ENCODE results near the gene PITPNM3.

PITPNM3 gene

DNA sequence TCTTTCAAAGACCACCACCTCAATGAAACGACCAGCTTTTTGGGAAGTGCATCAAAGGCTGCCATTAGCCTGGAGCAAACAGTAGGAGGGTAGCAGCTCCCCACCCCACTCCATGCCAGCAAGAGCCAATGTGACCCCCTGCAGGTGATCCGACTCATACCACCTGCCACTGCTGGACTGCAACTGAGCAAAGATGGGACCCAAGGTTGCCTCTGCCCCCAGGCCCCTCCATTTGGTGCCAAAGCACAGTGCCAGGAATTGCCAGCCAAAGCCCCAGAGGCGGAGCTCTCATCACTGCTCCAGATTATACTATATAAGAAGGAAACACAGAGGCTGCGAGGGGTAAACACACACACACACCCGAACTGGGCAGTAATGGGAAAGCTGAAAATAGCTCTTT lies 8.3 kb downstream of the PITPNM3 start:
- no peaks in the 10 kb centered on the region for H3K27me3 ChIP-seq (ENCODE audit: insufficient read depth, low read depth)
- H2AFZ ChIP-seq (ENCODE audit: low read depth), result no peak overlapping the region
- no peak overlapping the region for H3K27ac ChIP-seq
- TF ChIP-seq, protein P1, sequence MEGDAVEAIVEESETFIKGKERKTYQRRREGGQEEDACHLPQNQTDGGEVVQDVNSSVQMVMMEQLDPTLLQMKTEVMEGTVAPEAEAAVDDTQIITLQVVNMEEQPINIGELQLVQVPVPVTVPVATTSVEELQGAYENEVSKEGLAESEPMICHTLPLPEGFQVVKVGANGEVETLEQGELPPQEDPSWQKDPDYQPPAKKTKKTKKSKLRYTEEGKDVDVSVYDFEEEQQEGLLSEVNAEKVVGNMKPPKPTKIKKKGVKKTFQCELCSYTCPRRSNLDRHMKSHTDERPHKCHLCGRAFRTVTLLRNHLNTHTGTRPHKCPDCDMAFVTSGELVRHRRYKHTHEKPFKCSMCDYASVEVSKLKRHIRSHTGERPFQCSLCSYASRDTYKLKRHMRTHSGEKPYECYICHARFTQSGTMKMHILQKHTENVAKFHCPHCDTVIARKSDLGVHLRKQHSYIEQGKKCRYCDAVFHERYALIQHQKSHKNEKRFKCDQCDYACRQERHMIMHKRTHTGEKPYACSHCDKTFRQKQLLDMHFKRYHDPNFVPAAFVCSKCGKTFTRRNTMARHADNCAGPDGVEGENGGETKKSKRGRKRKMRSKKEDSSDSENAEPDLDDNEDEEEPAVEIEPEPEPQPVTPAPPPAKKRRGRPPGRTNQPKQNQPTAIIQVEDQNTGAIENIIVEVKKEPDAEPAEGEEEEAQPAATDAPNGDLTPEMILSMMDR (conservative IDR thresholded peaks at IDR 0.05; ENCODE audit: low read depth, low read length), result no peak
- no peaks in the 10 kb centered on the region for H3K4me1 ChIP-seq (ENCODE audit: low read depth, poor library complexity, severe bottlenecking)
- H3K9ac ChIP-seq, result no peak overlapping the region
- H3K79me2 ChIP-seq (ENCODE audit: insufficient read depth, low read depth), result no peaks in the 10 kb centered on the region
- H4K20me1 ChIP-seq (ENCODE audit: insufficient read depth), result no peaks in the 10 kb centered on the region
- H3K4me3 ChIP-seq (IDR thresholded peaks at IDR 0.05; ENCODE audit: insufficient read depth, low read depth, low read length), result no peak overlapping the region
- H3K4me2 ChIP-seq, result no peak overlapping the region
- no peaks in the 10 kb centered on the region for H3K36me3 ChIP-seq (ENCODE audit: insufficient read depth)

DNA sequence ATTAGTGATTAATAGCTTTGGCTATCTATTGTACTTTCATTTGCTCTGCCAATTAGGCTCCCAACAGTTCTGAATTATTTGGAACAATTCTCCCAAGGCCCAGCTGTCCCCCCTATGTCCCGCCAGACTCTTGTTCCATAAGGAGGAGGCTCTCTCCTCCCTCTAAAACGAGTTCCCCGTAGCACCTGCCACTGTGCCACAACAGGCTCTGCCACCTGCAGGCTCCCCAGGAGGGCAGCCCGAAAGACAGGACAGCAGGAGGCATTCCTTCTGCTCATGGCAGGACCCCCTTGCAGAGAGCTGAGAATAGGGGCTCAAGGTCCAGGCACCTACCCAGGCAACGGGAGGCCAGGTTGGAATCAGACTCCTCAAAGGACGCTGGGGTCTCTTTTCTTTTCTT lies 9.0 kb downstream of the PITPNM3 start:
- TF ChIP-seq, protein P1 (conservative IDR thresholded peaks at IDR 0.05; ENCODE audit: low read depth, low read length), result no peak
- H3K79me2 ChIP-seq (ENCODE audit: insufficient read depth, low read depth), result no peaks in the 10 kb centered on the region
- no peak overlapping the region for H3K4me2 ChIP-seq
- no peak overlapping the region for H3K9ac ChIP-seq
- no peak overlapping the region for H2AFZ ChIP-seq (ENCODE audit: low read depth)
- H3K27ac ChIP-seq, result no peak overlapping the region
- H4K20me1 ChIP-seq (ENCODE audit: insufficient read depth), result no peaks in the 10 kb centered on the region
- H3K4me1 ChIP-seq (ENCODE audit: low read depth, poor library complexity, severe bottlenecking), result no peaks in the 10 kb centered on the region
- H3K4me3 ChIP-seq (IDR thresholded peaks at IDR 0.05; ENCODE audit: insufficient read depth, low read depth, low read length), result no peak overlapping the region
- no peaks in the 10 kb centered on the region for H3K27me3 ChIP-seq (ENCODE audit: insufficient read depth, low read depth)
- H3K36me3 ChIP-seq (ENCODE audit: insufficient read depth), result no peaks in the 10 kb centered on the region

DNA sequence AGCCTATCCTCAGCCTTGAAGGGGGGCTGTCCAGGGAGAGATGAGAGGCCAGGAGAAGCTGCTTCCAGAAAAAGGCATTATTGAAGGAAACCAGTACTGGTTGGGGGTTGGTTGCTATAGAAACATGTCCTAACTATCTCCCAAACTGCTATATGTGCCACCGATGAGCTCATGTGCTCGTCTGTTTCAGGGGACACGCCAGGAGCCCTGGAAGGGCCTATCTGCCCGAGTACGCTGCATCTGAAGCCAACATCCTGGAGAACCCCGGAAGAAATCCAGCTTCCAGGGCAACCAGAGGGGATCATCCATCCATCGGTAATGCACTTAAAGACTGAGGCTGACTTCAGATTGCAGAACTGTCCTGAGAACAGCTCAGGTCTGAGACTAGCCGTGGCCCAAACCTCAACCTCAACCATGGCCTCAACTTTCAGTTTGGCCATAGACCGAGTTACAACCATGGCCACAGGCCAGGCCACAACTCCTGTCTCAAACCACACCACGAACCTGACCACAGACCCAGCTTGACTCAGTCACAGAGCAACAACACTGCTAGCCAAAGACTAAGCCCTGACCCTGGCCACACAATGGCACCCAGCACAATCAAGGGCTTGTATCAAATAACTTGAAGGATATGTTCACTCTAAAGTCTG lies 10.2 kb downstream of the PITPNM3 start:
- Histone ChIP-seq H3K4me1 (ENCODE audit: low read depth, poor library complexity, severe bottlenecking) (no peaks in the 10 kb centered on the region), H3K9ac (no peak overlapping the region), H3K27ac (no peak overlapping the region), H4K20me1 (ENCODE audit: insufficient read depth) (no peaks in the 10 kb centered on the region), H3K79me2 (ENCODE audit: insufficient read depth, low read depth) (no peaks in the 10 kb centered on the region), H3K4me2 (no peak overlapping the region), H2AFZ (ENCODE audit: low read depth) (no peak overlapping the region), H3K4me3 (IDR thresholded peaks at IDR 0.05; ENCODE audit: insufficient read depth, low read depth, low read length) (no peak overlapping the region), H3K27me3 (ENCODE audit: insufficient read depth, low read depth) (no peaks in the 10 kb centered on the region), H3K36me3 (ENCODE audit: insufficient read depth) (no peaks in the 10 kb centered on the region)
- TF ChIP-seq, protein P1 (conservative IDR thresholded peaks at IDR 0.05; ENCODE audit: low read depth, low read length), result no peak

DNA sequence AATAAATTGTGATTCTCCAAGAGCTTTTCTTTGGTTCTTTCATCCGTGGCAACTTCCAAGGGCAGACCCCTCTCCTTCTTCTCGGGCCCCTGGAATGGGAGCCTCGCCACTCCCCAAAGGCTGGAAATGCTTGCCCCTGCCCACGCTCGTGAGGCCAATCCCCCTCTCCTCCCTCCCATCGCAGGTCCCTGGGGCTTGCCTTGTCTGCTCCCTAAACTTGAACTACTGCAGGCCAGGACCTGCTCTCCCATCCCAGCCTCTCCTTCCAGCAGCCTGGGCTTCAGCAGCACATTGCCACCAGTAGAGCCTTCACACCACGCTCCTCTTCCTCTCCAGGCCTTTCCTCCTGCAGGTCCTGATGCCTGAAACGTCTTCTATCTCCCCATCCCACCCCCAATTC lies 11.1 kb downstream of the PITPNM3 start:
- TF ChIP-seq, protein P1 (conservative IDR thresholded peaks at IDR 0.05; ENCODE audit: low read depth, low read length), result no peak
- Histone ChIP-seq H3K9ac (no peak overlapping the region), H3K4me3 (IDR thresholded peaks at IDR 0.05; ENCODE audit: insufficient read depth, low read depth, low read length) (no peak overlapping the region), H3K27ac (no peak overlapping the region), H3K4me1 (ENCODE audit: low read depth, poor library complexity, severe bottlenecking) (no peaks in the 10 kb centered on the region), H4K20me1 (ENCODE audit: insufficient read depth) (no peaks in the 10 kb centered on the region), H3K79me2 (ENCODE audit: insufficient read depth, low read depth) (no peaks in the 10 kb centered on the region), H3K27me3 (ENCODE audit: insufficient read depth, low read depth) (no peaks in the 10 kb centered on the region), H3K36me3 (ENCODE audit: insufficient read depth) (no peaks in the 10 kb centered on the region), H3K4me2 (no peak overlapping the region), H2AFZ (ENCODE audit: low read depth) (no peak overlapping the region)
